Measurements from ENCODE around the gene STPG2. TPM values are rescaled to one million over a fixed set of nuclear protein-coding genes. Genes with fewer than 3 reads are reported as not detected.

The STPG2 gene
- total and polyA plus RNA-seq, 2 of the 4 experiments (the other 2 are of a cell fraction) = not detected

DNA sequence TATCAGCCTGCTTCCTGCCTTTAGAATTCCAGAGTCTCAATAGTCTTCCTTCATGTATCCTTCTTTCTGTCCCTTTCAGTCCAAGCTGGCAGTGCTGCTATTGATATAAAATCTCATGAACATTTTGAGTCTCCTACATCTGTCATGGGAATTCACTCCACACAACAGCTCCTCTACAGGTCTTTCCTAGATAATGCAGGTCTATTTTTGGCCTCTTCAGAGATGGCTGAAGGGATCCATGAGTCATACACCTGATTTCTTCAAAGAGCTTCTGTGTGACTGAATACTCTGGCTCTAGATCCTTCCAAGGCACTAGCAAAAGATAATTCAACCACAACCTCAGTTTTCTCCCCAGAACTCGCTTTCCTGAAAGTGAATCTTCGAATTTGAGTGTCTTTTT, 115.4 kb downstream of the STPG2 start:
- TF ChIP-seq CHD1 (IDR thresholded peaks at IDR 0.05; ENCODE audit: low read depth, low read length) = no peak
- Histone ChIP-seq H3K4me2 (ENCODE audit: low read depth, low read length) (no peak overlapping the region), H2AFZ (replicated peaks; ENCODE audit: low read length, poor library complexity) (no peak overlapping the region), H3K23ac (ENCODE audit: low read depth, low read length) (no peak overlapping the region), H3K18ac (ENCODE audit: low read depth, low read length) (no peak overlapping the region), H4K5ac (ENCODE audit: low read depth, low read length) (no peak overlapping the region), H3K9me1 (ENCODE audit: insufficient read depth, low read length) (no peaks in the 10 kb centered on the region), H3K27me3 (ENCODE audit: control insufficient read depth, insufficient read depth, low read length) (no peaks in the 10 kb centered on the region), H2AK5ac (ENCODE audit: low read depth, low read length) (no peak overlapping the region), H3K79me1 (ENCODE audit: low read depth in 1 of 2, low read length in 2 of 2) (no peaks in the 10 kb centered on the region), H3K56ac (ENCODE audit: extremely low read depth, insufficient read depth, low read length) (no peak overlapping the region), H2BK15ac (ENCODE audit: low read depth, low read length) (no peak overlapping the region), H3K4ac (ENCODE audit: low read depth, low read length) (no peak overlapping the region), H2BK120ac (ENCODE audit: low read depth, low read length) (no peak overlapping the region), H3K36me3 (ENCODE audit: control insufficient read depth, insufficient read depth, low read length) (no peaks in the 10 kb centered on the region), H3K4me1 (ENCODE audit: control insufficient read depth, insufficient read depth, low read length) (no peaks in the 10 kb centered on the region), H2AK9ac (replicated peaks; ENCODE audit: low read depth, low read length, poor library complexity) (no peak overlapping the region), H3K27ac (ENCODE audit: insufficient read depth, low read length) (no peak overlapping the region), H4K8ac (ENCODE audit: low read depth in 2 of 2, low read length in 2 of 2) (no peak overlapping the region), H4K91ac (ENCODE audit: insufficient read depth, low read depth, low read length) (no peak overlapping the region), H2BK5ac (ENCODE audit: low read depth, low read length, poor library complexity, severe bottlenecking) (no peak overlapping the region), H3K14ac (replicated peaks; ENCODE audit: low read depth, low read length) (no peak overlapping the region), H2BK20ac (ENCODE audit: low read depth, low read length) (no peak overlapping the region), H4K20me1 (ENCODE audit: insufficient read depth, low read length) (no peaks in the 10 kb centered on the region), H3K4me3 (ENCODE audit: insufficient read depth, low read depth, low read length) (no peak overlapping the region), H3K9ac (ENCODE audit: low read depth, low read length) (no peak overlapping the region), H3K9me3 (ENCODE audit: control insufficient read depth, insufficient read depth, low read length) (no peaks in the 10 kb centered on the region)
- DNase-seq = no peak
- no CpG with 5 or more reads among the region's 2 CpGs for WGBS, 2 experiments (ENCODE audit: extremely low coverage in 2 of 2, insufficient read length in 1 of 2)
- in situ Hi-C loops (cut with MboI; ENCODE audit: low sequenced_read_pairs) (no loop called here), dilution Hi-C loops (cut with HindIII; ENCODE audit: low sequenced_read_pairs, unreplicated experiment) (no loop called here), intact Hi-C loops (cut with micrococcal nuclease) (no loop called here)
- ChIA-PET POLR2A (ENCODE audit: unreplicated experiment) (no interaction called here), CTCF (no interaction called here)
- ATAC-seq (ENCODE audit: low read depth) = no peak
- BruUV-seq (replicated peaks) = no TSS peak
